Nephron (organoid): Measurements from ENCODE around the gene CADPS.

ENCODE experiments used
- H3K27ac Mint-ChIP-seq, 3 experiments: 2 replicates each; pipeline ENCODE4 v1.8.0; 2020; ENCODE audit warnings: mixed read lengths in 3 of 3, mild to moderate bottlenecking in 2 of 3, moderate library complexity in 1 of 3
- H3K27me3 Mint-ChIP-seq: 2 replicates; pipeline ENCODE4 v1.8.0; 2021; ENCODE audit warnings: low read depth, mild to moderate bottlenecking, moderate library complexity, mixed read lengths
- H3K36me3 Mint-ChIP-seq: 2 replicates; pipeline ENCODE4 v1.8.0; 2020; ENCODE audit warnings: low read depth, mixed read lengths
- H3K4me1 Mint-ChIP-seq: 2 replicates; pipeline ENCODE4 v1.8.0; 2020; ENCODE audit warnings: mixed read lengths
- H3K4me3 Mint-ChIP-seq, 3 experiments: 2 replicates each; pipeline ENCODE4 v1.8.0; 2020; ENCODE audit warnings: mild to moderate bottlenecking in 3 of 3, mixed read lengths in 3 of 3, moderate library complexity in 2 of 3
- H3K9me3 Mint-ChIP-seq: 2 replicates; pipeline ENCODE4 v1.8.0; 2020; ENCODE audit warnings: mixed read lengths
- TF ChIP-seq, protein P1 (sequence below), 3 experiments: fragments of 200-600 bp; sonication (generic); IDR thresholded peaks; one replicate each; pipeline ENCODE4 v1.5.0; 2021; ENCODE audit warnings: antibody characterized with exemption in 3 of 3; ENCODE audit not compliant: unreplicated experiment in 3 of 3

Gene CADPS

DNA sequence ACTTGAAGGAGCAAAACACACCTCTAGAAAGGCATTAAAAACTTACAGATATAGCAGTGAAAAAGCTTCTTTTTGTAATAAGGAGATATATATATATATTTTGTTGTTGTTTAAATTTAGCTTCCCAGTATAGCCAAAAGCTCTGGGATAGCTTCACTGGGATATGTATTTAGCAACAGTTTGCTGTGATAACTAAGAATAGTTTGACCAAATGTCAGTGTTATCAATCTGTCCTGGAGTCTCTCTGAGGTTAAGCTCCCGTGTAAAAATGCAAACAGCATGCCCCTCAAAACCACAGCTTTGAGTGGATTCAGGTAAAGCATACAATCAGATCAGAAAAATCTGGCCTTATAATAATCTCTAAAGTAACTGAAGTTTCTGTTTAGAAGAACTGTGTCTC, 2.9 kb downstream of the CADPS start:
- H3K4me3 Mint-ChIP-seq: peak overlapping the region in 2 of 3 experiments; percentile 93 to 94
- H3K27ac Mint-ChIP-seq: no peak overlapping the region
- H3K9me3 Mint-ChIP-seq: peaks cover 11% of the 10 kb centered on the region
- peaks cover 6% of the 10 kb centered on the region for H3K36me3 Mint-ChIP-seq
- H3K27me3 Mint-ChIP-seq: peaks cover 64% of the 10 kb centered on the region
- TF ChIP-seq, protein P1, sequence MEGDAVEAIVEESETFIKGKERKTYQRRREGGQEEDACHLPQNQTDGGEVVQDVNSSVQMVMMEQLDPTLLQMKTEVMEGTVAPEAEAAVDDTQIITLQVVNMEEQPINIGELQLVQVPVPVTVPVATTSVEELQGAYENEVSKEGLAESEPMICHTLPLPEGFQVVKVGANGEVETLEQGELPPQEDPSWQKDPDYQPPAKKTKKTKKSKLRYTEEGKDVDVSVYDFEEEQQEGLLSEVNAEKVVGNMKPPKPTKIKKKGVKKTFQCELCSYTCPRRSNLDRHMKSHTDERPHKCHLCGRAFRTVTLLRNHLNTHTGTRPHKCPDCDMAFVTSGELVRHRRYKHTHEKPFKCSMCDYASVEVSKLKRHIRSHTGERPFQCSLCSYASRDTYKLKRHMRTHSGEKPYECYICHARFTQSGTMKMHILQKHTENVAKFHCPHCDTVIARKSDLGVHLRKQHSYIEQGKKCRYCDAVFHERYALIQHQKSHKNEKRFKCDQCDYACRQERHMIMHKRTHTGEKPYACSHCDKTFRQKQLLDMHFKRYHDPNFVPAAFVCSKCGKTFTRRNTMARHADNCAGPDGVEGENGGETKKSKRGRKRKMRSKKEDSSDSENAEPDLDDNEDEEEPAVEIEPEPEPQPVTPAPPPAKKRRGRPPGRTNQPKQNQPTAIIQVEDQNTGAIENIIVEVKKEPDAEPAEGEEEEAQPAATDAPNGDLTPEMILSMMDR (IDR thresholded peaks at IDR 0.05; ENCODE audit: unreplicated experiment in 3 of 3): no peak
- peaks cover 29% of the 10 kb centered on the region for H3K4me1 Mint-ChIP-seq

DNA sequence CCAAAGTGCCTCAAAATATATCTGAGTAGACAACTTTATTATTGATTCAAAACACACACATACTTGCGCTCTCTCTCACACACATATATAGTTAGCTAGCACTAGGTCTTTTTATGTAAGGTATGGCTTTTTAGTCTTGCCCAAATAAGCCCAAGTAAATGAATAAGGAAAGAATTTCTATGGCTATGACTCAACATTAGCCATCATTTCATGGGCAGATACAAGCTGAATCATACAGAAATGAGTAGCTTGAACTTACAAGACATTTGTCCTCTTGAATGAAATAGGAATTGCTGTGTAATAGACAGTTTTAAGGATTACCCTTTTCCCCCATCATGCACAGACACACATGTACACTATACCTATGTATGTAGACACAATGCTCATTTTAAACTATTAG, 4.9 kb downstream of the CADPS start:
- Mint-ChIP-seq H3K36me3 (no peaks in the 10 kb centered on the region), H3K27ac (no peak overlapping the region), H3K9me3 (peaks cover 3% of the 10 kb centered on the region), H3K4me3 (no peak overlapping the region), H3K27me3 (peaks cover 49% of the 10 kb centered on the region), H3K4me1 (peaks cover 22% of the 10 kb centered on the region)
- TF ChIP-seq, protein P1 (IDR thresholded peaks at IDR 0.05; ENCODE audit: unreplicated experiment in 3 of 3): no peak

DNA sequence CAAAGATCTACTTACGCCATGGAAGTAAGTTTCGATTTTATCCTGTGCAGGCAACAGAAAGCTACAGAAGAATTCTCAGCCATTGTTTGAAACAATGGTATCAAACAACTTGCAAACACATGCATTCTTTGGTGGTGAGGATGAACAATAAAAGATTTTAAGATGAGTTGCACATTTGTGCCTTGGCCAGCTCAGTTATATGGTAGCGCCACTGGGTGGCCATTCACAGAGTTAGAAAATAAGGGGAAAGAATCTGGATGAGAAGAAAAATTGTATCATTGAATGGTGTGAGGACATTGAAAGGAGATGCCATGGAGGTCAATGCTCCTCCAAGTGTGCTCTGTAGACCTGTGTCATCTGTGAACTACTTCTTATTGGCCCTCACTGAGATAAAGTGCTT, 11.6 kb downstream of the CADPS start:
- Mint-ChIP-seq H3K4me3 (no peak overlapping the region), H3K27ac (no peak overlapping the region), H3K9me3 (no peaks in the 10 kb centered on the region), H3K4me1 (no peaks in the 10 kb centered on the region), H3K36me3 (no peaks in the 10 kb centered on the region), H3K27me3 (peaks cover 4% of the 10 kb centered on the region)
- TF ChIP-seq, protein P1 (IDR thresholded peaks at IDR 0.05; ENCODE audit: unreplicated experiment in 3 of 3): no peak

DNA sequence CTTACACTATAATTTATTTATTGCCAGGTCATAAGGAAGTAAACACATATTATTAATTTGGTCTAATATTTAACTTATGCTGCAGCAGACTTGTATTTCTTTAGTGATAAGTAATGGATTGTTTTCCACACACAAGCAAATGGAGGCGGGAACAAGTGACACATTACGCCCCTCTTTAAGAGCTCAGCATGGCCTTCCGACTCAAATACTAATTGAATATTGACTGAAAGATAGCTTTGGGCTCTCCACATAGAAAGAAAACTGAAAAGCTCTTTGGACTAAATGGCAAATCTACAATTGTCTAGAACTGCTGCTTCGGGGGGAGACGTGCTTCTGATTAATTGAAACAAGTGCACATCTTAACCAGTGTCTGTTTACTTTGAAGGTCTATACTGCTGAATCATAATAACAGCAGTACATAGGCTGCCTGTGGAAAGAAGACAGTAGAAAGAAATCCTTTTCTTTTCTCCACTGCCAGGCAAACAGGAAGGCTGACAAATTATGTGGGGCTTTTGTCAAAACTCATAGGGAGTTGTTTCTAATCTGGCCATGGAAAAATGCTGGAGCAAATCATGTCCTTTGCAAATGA, 15.9 kb downstream of the CADPS start:
- H3K27me3 Mint-ChIP-seq: no peaks in the 10 kb centered on the region
- H3K4me1 Mint-ChIP-seq: no peaks in the 10 kb centered on the region
- H3K27ac Mint-ChIP-seq: no peak overlapping the region
- no peaks in the 10 kb centered on the region for H3K9me3 Mint-ChIP-seq
- no peaks in the 10 kb centered on the region for H3K36me3 Mint-ChIP-seq
- TF ChIP-seq, protein P1 (IDR thresholded peaks at IDR 0.05; ENCODE audit: unreplicated experiment in 3 of 3): no peak
- H3K4me3 Mint-ChIP-seq: no peak overlapping the region

DNA sequence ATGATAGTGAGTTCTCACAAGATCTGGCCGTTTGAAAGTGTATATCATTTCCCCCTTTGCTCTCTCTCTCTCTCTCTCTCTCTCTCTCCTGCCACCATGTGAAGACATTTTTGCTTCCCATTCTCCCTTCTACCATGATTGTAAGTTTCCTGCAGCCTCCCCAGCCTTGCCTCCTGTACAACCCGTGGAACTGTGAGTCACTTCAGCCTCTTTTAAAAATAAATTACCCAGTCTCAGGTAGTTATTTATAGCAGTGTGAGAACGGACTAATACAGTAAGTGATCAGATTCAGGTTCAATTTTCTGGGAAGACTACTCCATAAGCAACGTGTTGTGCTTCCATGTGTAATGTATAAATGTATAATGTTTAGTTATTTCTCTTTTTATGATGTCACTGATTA, 29.2 kb downstream of the CADPS start:
- TF ChIP-seq, protein P1 (IDR thresholded peaks at IDR 0.05; ENCODE audit: unreplicated experiment in 3 of 3): no peak
- no peaks in the 10 kb centered on the region for H3K27me3 Mint-ChIP-seq
- H3K27ac Mint-ChIP-seq: no peak overlapping the region
- H3K4me3 Mint-ChIP-seq: no peak overlapping the region
- H3K36me3 Mint-ChIP-seq: no peaks in the 10 kb centered on the region
- no peaks in the 10 kb centered on the region for H3K4me1 Mint-ChIP-seq
- peaks cover 5% of the 10 kb centered on the region for H3K9me3 Mint-ChIP-seq

DNA sequence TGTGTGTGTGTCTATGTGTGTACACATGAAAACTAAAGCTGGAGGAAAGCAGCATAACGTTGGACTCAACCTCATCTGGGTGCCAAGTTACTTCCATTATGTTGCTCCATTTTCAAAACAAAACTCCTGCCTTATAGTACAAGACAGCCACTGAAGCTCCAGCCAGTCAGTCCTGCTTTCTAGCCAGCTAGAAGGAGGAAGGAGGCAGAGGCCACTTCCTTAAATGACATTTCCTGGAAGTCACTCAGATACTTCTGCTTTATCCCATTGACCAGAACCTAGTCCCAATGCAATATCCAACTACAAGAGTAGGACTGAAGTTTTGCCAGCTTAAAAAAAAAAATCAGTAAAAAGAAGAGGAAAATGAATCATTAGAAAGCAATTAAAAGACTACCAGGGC, 31.7 kb downstream of the CADPS start:
- no peaks in the 10 kb centered on the region for H3K4me1 Mint-ChIP-seq
- TF ChIP-seq, protein P1 (IDR thresholded peaks at IDR 0.05; ENCODE audit: unreplicated experiment in 3 of 3): no peak
- no peaks in the 10 kb centered on the region for H3K36me3 Mint-ChIP-seq
- no peak overlapping the region for H3K27ac Mint-ChIP-seq
- H3K4me3 Mint-ChIP-seq: no peak overlapping the region
- H3K27me3 Mint-ChIP-seq: peaks cover 7% of the 10 kb centered on the region
- H3K9me3 Mint-ChIP-seq: peaks cover 5% of the 10 kb centered on the region
